Activated T-helper 1 cell treated with anti-CD3 and anti-CD28 coated beads, Interleukin-12 subunit alpha, Interleukin-12 subunit beta, Interleukin-2, Interleukin-4 antibody, amounts not matched to agents 30 ng/mL and 10 ng/mL and 1 ng/mL, durations not matched to agents 14 hours and 24 hours and 36 hours (primary cell): ENCODE data around the gene OR51E1. TPM values are rescaled to one million over a fixed set of nuclear protein-coding genes. Genes with fewer than 3 reads are reported as not detected.

Experiments
- DNase-seq: peaks from one replicate; pipeline ENCODE4 v3.0.0; 2021; ENCODE audit warnings: low spot score
- H3K27ac Mint-ChIP-seq: one replicate; pipeline ENCODE4 v1.8.0; 2021; ENCODE audit warnings: mild to moderate bottlenecking, mixed read lengths
- H3K27me3 Mint-ChIP-seq: one replicate; pipeline ENCODE4 v1.8.0; 2022; ENCODE audit warnings: mild to moderate bottlenecking, moderate library complexity, mixed read lengths; ENCODE audit not compliant: insufficient read depth
- H3K36me3 Mint-ChIP-seq: one replicate; pipeline ENCODE4 v1.8.0; 2021; ENCODE audit warnings: low read depth, mixed read lengths
- H3K4me1 Mint-ChIP-seq: one replicate; pipeline ENCODE4 v1.8.0; 2021; ENCODE audit warnings: low read depth, mixed read lengths
- H3K4me3 Mint-ChIP-seq: one replicate; pipeline ENCODE4 v1.8.0; 2021; ENCODE audit warnings: mild to moderate bottlenecking, moderate library complexity, mixed read lengths
- H3K9me3 Mint-ChIP-seq: one replicate; pipeline ENCODE4 v1.8.0; 2021; ENCODE audit warnings: mixed read lengths
- intact Hi-C: fragments of 100-400 bp; cut with micrococcal nuclease; formaldehyde crosslinking; loops from one replicate; pipeline ENCODE4 v1.15.1; 2024
- total RNA-seq: library from RNA; stranded (reverse); gene quantifications from 2 replicates; pipeline ENCODE4 v1.2.3, GENCODE V29; 2022

The OR51E1 gene
- total RNA-seq, 1 donor from 2014 or later, result not detected

- H3K9me3 Mint-ChIP-seq, result no peaks in the 10 kb centered on the region
- no peaks in the 10 kb centered on the region for H3K4me1 Mint-ChIP-seq
- H3K27me3 Mint-ChIP-seq, result peaks cover 2% of the 10 kb centered on the region
- H3K4me3 Mint-ChIP-seq, result no peak within 1 kb of the TSS
- no peak within 1 kb of the TSS for H3K27ac Mint-ChIP-seq
- no peaks in the 10 kb centered on the region for H3K36me3 Mint-ChIP-seq
- intact Hi-C loops, result loop anchor here (1.0 to 2.0 kb wide), 4 partner anchors 28 to 1171 kb away; partner anchors contain the start of genes OR52N2 and TRIM68
- DNase-seq, result peak; percentile 52
Measured at GRCh38 chr11:4636962-4637661, 6.7 kb upstream of the OR51E1 start, which contains the start of gene OR51D1. OR51D1 (plus strand) TSS chr11:4637477; CDS start chr11:4639791, 2,314 bp downstream.

- intact Hi-C loops, result loop anchor here (1.0 to 2.0 kb wide), 4 partner anchors 29 to 1171 kb away; partner anchors contain the start of genes OR52N2 and TRIM68
- no peak for DNase-seq
- no peak overlapping the region for H3K4me3 Mint-ChIP-seq
- H3K27ac Mint-ChIP-seq, result no peak overlapping the region
- H3K4me1 Mint-ChIP-seq, result no peaks in the 10 kb centered on the region
- H3K9me3 Mint-ChIP-seq, result no peaks in the 10 kb centered on the region
- H3K27me3 Mint-ChIP-seq, result peaks cover under 1% of the 10 kb centered on the region
- no peaks in the 10 kb centered on the region for H3K36me3 Mint-ChIP-seq
Measured at GRCh38 chr11:4637662-4638047, 6.1 kb upstream of the OR51E1 start.

- no peak overlapping the region for H3K4me3 Mint-ChIP-seq
- no peak for DNase-seq
- intact Hi-C loops, result no loop called here
- peaks cover 4% of the 10 kb centered on the region for H3K27me3 Mint-ChIP-seq
- no peaks in the 10 kb centered on the region for H3K4me1 Mint-ChIP-seq
- H3K36me3 Mint-ChIP-seq, result no peaks in the 10 kb centered on the region
- H3K9me3 Mint-ChIP-seq, result no peaks in the 10 kb centered on the region
- no peak overlapping the region for H3K27ac Mint-ChIP-seq
Measured at GRCh38 chr11:4639931-4640330, 3.9 kb upstream of the OR51E1 start.

GRCh38 chr11:4641501-4641900, 2.3 kb upstream of the OR51E1 start:
- H3K4me3 Mint-ChIP-seq, result no peak overlapping the region
- H3K4me1 Mint-ChIP-seq, result no peaks in the 10 kb centered on the region
- H3K27me3 Mint-ChIP-seq, result peaks cover 4% of the 10 kb centered on the region
- DNase-seq, result no peak
- H3K27ac Mint-ChIP-seq, result no peak overlapping the region
- no peaks in the 10 kb centered on the region for H3K9me3 Mint-ChIP-seq
- intact Hi-C loops, result no loop called here
- no peaks in the 10 kb centered on the region for H3K36me3 Mint-ChIP-seq

- no peaks in the 10 kb centered on the region for H3K9me3 Mint-ChIP-seq
- H3K4me1 Mint-ChIP-seq, result no peaks in the 10 kb centered on the region
- no peak for DNase-seq
- intact Hi-C loops, result no loop called here
- H3K27ac Mint-ChIP-seq, result no peak overlapping the region
- H3K36me3 Mint-ChIP-seq, result no peaks in the 10 kb centered on the region
- H3K27me3 Mint-ChIP-seq, result peaks cover 4% of the 10 kb centered on the region
- H3K4me3 Mint-ChIP-seq, result no peak overlapping the region
Measured at GRCh38 chr11:4642043-4642442, 1.7 kb upstream of the OR51E1 start.

- peaks cover 6% of the 10 kb centered on the region for H3K27me3 Mint-ChIP-seq
- H3K27ac Mint-ChIP-seq, result no peak overlapping the region
- H3K4me1 Mint-ChIP-seq, result no peaks in the 10 kb centered on the region
- no peaks in the 10 kb centered on the region for H3K9me3 Mint-ChIP-seq
- no peaks in the 10 kb centered on the region for H3K36me3 Mint-ChIP-seq
- no peak for DNase-seq
- intact Hi-C loops, result no loop called here
- H3K4me3 Mint-ChIP-seq, result no peak overlapping the region
Measured at GRCh38 chr11:4643076-4643475, 706 bp upstream of the OR51E1 start.

GRCh38 chr11:4644233-4644632, 451 bp downstream of the OR51E1 start:
- Mint-ChIP-seq H3K36me3 (no peaks in the 10 kb centered on the region), H3K4me3 (no peak overlapping the region), H3K4me1 (no peaks in the 10 kb centered on the region), H3K27ac (no peak overlapping the region), H3K9me3 (no peaks in the 10 kb centered on the region), H3K27me3 (peaks cover 6% of the 10 kb centered on the region)
- intact Hi-C loops, result no loop called here
- no peak for DNase-seq

- intact Hi-C loops, result no loop called here
- Mint-ChIP-seq H3K4me1 (no peaks in the 10 kb centered on the region), H3K9me3 (no peaks in the 10 kb centered on the region)
Measured at GRCh38 chr11:4645974-4646373, 2.2 kb downstream of the OR51E1 start.

GRCh38 chr11:4647766-4648165, 4.0 kb downstream of the OR51E1 start:
- Mint-ChIP-seq H3K9me3 (no peaks in the 10 kb centered on the region), H3K4me3 (no peak overlapping the region), H3K27ac (no peak overlapping the region), H3K27me3 (peaks cover 11% of the 10 kb centered on the region), H3K36me3 (no peaks in the 10 kb centered on the region), H3K4me1 (no peaks in the 10 kb centered on the region)
- intact Hi-C loops, result no loop called here
- no peak for DNase-seq

More at GRCh38 chr11:4645974-4646373, 2.2 kb downstream of the OR51E1 start:
- Mint-ChIP-seq H3K36me3 (no peaks in the 10 kb centered on the region), H3K27me3 (peaks cover 11% of the 10 kb centered on the region), H3K27ac (no peak overlapping the region), H3K4me3 (no peak overlapping the region)
- no peak for DNase-seq

GRCh38 chr11:4654635-4655369, 11.0 kb downstream of the OR51E1 start:
- DNase-seq, result no peak
- Mint-ChIP-seq H3K27ac (no peak overlapping the region), H3K9me3 (no peaks in the 10 kb centered on the region), H3K4me1 (no peaks in the 10 kb centered on the region), H3K36me3 (no peaks in the 10 kb centered on the region), H3K27me3 (peaks cover 12% of the 10 kb centered on the region), H3K4me3 (no peak overlapping the region)
- intact Hi-C loops, result no loop called here

GRCh38 chr11:4658629-4659445, 15.1 kb downstream of the OR51E1 start:
- H3K27me3 Mint-ChIP-seq, result peaks cover 8% of the 10 kb centered on the region
- H3K9me3 Mint-ChIP-seq, result no peaks in the 10 kb centered on the region
- H3K4me3 Mint-ChIP-seq, result no peak overlapping the region
- DNase-seq, result no peak
- no peaks in the 10 kb centered on the region for H3K4me1 Mint-ChIP-seq
- H3K27ac Mint-ChIP-seq, result no peak overlapping the region
- H3K36me3 Mint-ChIP-seq, result no peaks in the 10 kb centered on the region
- intact Hi-C loops, result no loop called here

- no peak overlapping the region for H3K27ac Mint-ChIP-seq
- intact Hi-C loops, result no loop called here
- DNase-seq, result no peak
- no peaks in the 10 kb centered on the region for H3K9me3 Mint-ChIP-seq
- H3K27me3 Mint-ChIP-seq, result peaks cover 14% of the 10 kb centered on the region
- H3K4me3 Mint-ChIP-seq, result no peak overlapping the region
- H3K36me3 Mint-ChIP-seq, result no peaks in the 10 kb centered on the region
- H3K4me1 Mint-ChIP-seq, result no peaks in the 10 kb centered on the region
Measured at GRCh38 chr11:4662876-4663275, 19.1 kb downstream of the OR51E1 start.

GRCh38 chr11:4664183-4664582, 20.4 kb downstream of the OR51E1 start:
- H3K27ac Mint-ChIP-seq, result no peak overlapping the region
- intact Hi-C loops, result no loop called here
- H3K9me3 Mint-ChIP-seq, result no peaks in the 10 kb centered on the region
- H3K36me3 Mint-ChIP-seq, result no peaks in the 10 kb centered on the region
- H3K27me3 Mint-ChIP-seq, result peaks cover 6% of the 10 kb centered on the region
- no peak for DNase-seq
- no peaks in the 10 kb centered on the region for H3K4me1 Mint-ChIP-seq
- no peak overlapping the region for H3K4me3 Mint-ChIP-seq
